ENCODE measurements around the gene PTBP3.

GRCh38 chr9:112334432-112334841 lies 1.0 kb upstream of the PTBP3 start:
- no peak for TF ChIP-seq CTCF (IDR thresholded peaks at IDR 0.05; ENCODE audit: poor library complexity, severe bottlenecking)
- no peak for TF ChIP-seq RAD21 (conservative IDR thresholded peaks at IDR 0.05)
- no peak for TF ChIP-seq MXI1 (conservative IDR thresholded peaks at IDR 0.05; ENCODE audit: poor library complexity, severe bottlenecking)
- TF ChIP-seq POLR2AphosphoS5 (IDR thresholded peaks at IDR 0.05): no peak
- TF ChIP-seq EP300 (conservative IDR thresholded peaks at IDR 0.05; ENCODE audit: poor library complexity, severe bottlenecking): no peak
- TF ChIP-seq REST (IDR thresholded peaks at IDR 0.05; ENCODE audit: borderline replicate concordance): no peak
- TF ChIP-seq EZH2 (IDR thresholded peaks at IDR 0.05; ENCODE audit: borderline replicate concordance, insufficient read depth, low read length, poor library complexity, severe bottlenecking): no peak
- TF ChIP-seq TAF1 (IDR thresholded peaks at IDR 0.05; ENCODE audit: low read depth): no peak

All from neural cell (in vitro differentiated cells).